Measurements from ENCODE around the gene MTSS2. TPM values are rescaled to one million over a fixed set of nuclear protein-coding genes. Genes with fewer than 3 reads are reported as not detected.

Gene MTSS2
- total RNA-seq, 1 experiment from 2014 or later: 18.7 TPM

DNA sequence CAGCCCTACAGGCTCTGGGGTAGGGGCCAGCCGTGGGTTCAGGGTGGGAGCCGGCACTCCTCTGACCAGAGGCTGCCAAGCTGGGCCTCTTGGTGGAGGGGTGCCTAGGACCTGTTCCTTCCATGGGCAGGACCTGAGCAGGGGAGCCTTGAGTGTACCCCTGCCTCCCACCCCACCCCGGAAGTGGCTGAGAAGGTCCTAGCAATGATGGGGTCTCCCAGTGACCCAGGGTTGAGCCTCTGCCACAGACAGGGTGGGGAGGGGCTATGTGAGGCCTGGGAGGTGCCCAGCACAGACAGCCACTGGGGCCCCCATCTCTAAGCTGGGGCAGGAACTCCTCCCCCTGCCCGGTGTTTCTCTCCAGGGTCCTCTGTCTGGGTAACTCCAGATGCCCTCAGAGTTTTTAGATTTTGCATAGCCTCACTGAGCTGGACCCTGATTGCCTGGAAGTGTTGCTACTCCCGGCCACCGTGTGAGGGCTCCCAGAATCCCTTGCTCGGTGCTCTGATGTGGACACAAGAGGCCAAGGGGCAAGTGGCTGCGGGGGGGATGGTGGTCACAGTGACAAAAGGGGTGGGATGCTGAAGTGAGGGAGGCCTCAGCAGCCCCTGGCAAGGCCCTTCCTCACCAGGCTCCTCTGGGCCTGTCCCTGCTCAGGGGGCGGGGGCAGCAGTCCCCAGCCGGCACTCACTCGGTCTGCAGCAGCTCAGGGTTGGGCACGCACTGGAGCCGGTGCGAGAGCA is 6.4 kb upstream of the MTSS2 start:
- H4K20me1 ChIP-seq (ENCODE audit: low read length): no peaks in the 10 kb centered on the region
- no peak for TF ChIP-seq EZH2 (IDR thresholded peaks at IDR 0.05; ENCODE audit: low read length, unreplicated experiment)
- no peak for TF ChIP-seq EZH2phosphoT487 (IDR thresholded peaks at IDR 0.05; ENCODE audit: borderline replicate concordance, low read length)
- TF ChIP-seq, protein P1, sequence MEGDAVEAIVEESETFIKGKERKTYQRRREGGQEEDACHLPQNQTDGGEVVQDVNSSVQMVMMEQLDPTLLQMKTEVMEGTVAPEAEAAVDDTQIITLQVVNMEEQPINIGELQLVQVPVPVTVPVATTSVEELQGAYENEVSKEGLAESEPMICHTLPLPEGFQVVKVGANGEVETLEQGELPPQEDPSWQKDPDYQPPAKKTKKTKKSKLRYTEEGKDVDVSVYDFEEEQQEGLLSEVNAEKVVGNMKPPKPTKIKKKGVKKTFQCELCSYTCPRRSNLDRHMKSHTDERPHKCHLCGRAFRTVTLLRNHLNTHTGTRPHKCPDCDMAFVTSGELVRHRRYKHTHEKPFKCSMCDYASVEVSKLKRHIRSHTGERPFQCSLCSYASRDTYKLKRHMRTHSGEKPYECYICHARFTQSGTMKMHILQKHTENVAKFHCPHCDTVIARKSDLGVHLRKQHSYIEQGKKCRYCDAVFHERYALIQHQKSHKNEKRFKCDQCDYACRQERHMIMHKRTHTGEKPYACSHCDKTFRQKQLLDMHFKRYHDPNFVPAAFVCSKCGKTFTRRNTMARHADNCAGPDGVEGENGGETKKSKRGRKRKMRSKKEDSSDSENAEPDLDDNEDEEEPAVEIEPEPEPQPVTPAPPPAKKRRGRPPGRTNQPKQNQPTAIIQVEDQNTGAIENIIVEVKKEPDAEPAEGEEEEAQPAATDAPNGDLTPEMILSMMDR (conservative IDR thresholded peaks at IDR 0.05; ENCODE audit: low read depth, low read length): no peak
- BruUV-seq (replicated peaks): no TSS peak
- H3K4me2 ChIP-seq (ENCODE audit: low read length): no peak overlapping the region
- DNase-seq (no peak), ATAC-seq (no peak)
- no peaks in the 10 kb centered on the region for H3K79me2 ChIP-seq (ENCODE audit: low read length)
- H2AFZ ChIP-seq (ENCODE audit: low read length): no peak overlapping the region
- no peaks in the 10 kb centered on the region for H3K9me3 ChIP-seq (ENCODE audit: low read length)
- ChIA-PET CTCF (no interaction called here), POLR2A (ENCODE audit: unreplicated experiment) (no interaction called here)
- intact Hi-C loops (cut with micrococcal nuclease): loop anchor here (10.0 kb wide), 1 partner anchor 82 kb away; no protein-coding TSS in a partner anchor
- H3K27me3 ChIP-seq (ENCODE audit: low read length): no peaks in the 10 kb centered on the region
- H3K4me3 ChIP-seq (ENCODE audit: low read length): no peak overlapping the region
- no peaks in the 10 kb centered on the region for H3K9me2 ChIP-seq (replicated peaks; ENCODE audit: low read length)
- no peak overlapping the region for H3K27ac ChIP-seq (ENCODE audit: low read length)
- no peaks in the 10 kb centered on the region for H3F3A ChIP-seq (ENCODE audit: low read length, unreplicated experiment)
- no peaks in the 10 kb centered on the region for H3K36me3 ChIP-seq (ENCODE audit: low read depth, low read length)
- no peak overlapping the region for H3K9ac ChIP-seq (ENCODE audit: low read length)
- peaks cover 38% of the 10 kb centered on the region for H3K4me1 ChIP-seq (ENCODE audit: insufficient read depth, low read length)

GRCh38 chr16:70691223-70692129 is 5.6 kb upstream of the MTSS2 start:
- Histone ChIP-seq H3K9me2 (replicated peaks; ENCODE audit: low read length) (no peaks in the 10 kb centered on the region), H3K4me2 (ENCODE audit: low read length) (no peak overlapping the region), H3K79me2 (ENCODE audit: low read length) (no peaks in the 10 kb centered on the region), H3K9ac (ENCODE audit: low read length) (no peak overlapping the region), H3K4me3 (ENCODE audit: low read length) (no peak overlapping the region), H3F3A (ENCODE audit: low read length, unreplicated experiment) (no peaks in the 10 kb centered on the region), H3K4me1 (ENCODE audit: insufficient read depth, low read length) (peaks cover 38% of the 10 kb centered on the region), H3K27ac (ENCODE audit: low read length) (no peak overlapping the region), H4K20me1 (ENCODE audit: low read length) (no peaks in the 10 kb centered on the region), H3K9me3 (ENCODE audit: low read length) (no peaks in the 10 kb centered on the region), H3K36me3 (ENCODE audit: low read depth, low read length) (no peaks in the 10 kb centered on the region), H3K27me3 (ENCODE audit: low read length) (no peaks in the 10 kb centered on the region), H2AFZ (ENCODE audit: low read length) (no peak overlapping the region)
- DNase-seq (no peak), ATAC-seq (no peak)
- BruUV-seq (replicated peaks): no TSS peak
- CTCF ChIA-PET: no interaction called here
- POLR2A ChIA-PET (ENCODE audit: unreplicated experiment): no interaction called here
- intact Hi-C loops (cut with micrococcal nuclease): loop anchor here (10.0 kb wide), 1 partner anchor 83 kb away; no protein-coding TSS in a partner anchor
- no peak for TF ChIP-seq EZH2phosphoT487 (IDR thresholded peaks at IDR 0.05; ENCODE audit: borderline replicate concordance, low read length)
- TF ChIP-seq EZH2 (IDR thresholded peaks at IDR 0.05; ENCODE audit: low read length, unreplicated experiment): no peak
- TF ChIP-seq, protein P1 (conservative IDR thresholded peaks at IDR 0.05; ENCODE audit: low read depth, low read length): no peak
